ENCODE data around the gene SKIC2. TPM values are rescaled to one million over a fixed set of nuclear protein-coding genes. Genes with fewer than 3 reads are reported as not detected.

The SKIC2 gene
- total RNA-seq, 1 experiment from 2014 or later = 68.0 TPM

GRCh38 chr6:31966997-31967925, 8.3 kb downstream of the SKIC2 start:
- H3K9ac ChIP-seq (ENCODE audit: low read length) = no peak overlapping the region
- no peak overlapping the region for H3K27ac ChIP-seq (ENCODE audit: low read depth, low read length)
- DNase-seq (ENCODE audit: low read depth, low spot score) (no peak), ATAC-seq (no peak)
- no peak overlapping the region for H3K4me3 ChIP-seq (replicated peaks in 1 of 2; ENCODE audit: low read depth in 1 of 2, low read length in 2 of 2)
- no peaks in the 10 kb centered on the region for H3K27me3 ChIP-seq (ENCODE audit: insufficient read depth, low read length)
- no peak overlapping the region for H2AFZ ChIP-seq (ENCODE audit: low read depth, low read length, poor library complexity, severe bottlenecking)
- no peak overlapping the region for H3K4me2 ChIP-seq (ENCODE audit: low read length)
- peaks cover 37 to 45% of the 10 kb centered on the region in 2 experiments; a peak in 3 of 4 replicates for H3K36me3 ChIP-seq (ENCODE audit: control insufficient read depth in 1 of 2, insufficient read depth in 2 of 2, low read length in 2 of 2)
- intact Hi-C loops (cut with micrococcal nuclease) = no loop called here
- no peaks in the 10 kb centered on the region for H3K9me3 ChIP-seq (ENCODE audit: control insufficient read depth in 1 of 2, insufficient read depth in 1 of 2, low read depth in 1 of 2, low read length in 2 of 2)
- TF ChIP-seq ELF1 (IDR thresholded peaks at IDR 0.05; ENCODE audit: borderline replicate concordance, low read depth) (no peak), SIN3A (IDR thresholded peaks at IDR 0.05; ENCODE audit: low read depth) (no peak), ZFX (IDR thresholded peaks at IDR 0.05) (no peak), ATF3 (IDR thresholded peaks at IDR 0.05) (no peak), CEBPB (IDR thresholded peaks at IDR 0.05; ENCODE audit: low read depth) (no peak), SRF (IDR thresholded peaks at IDR 0.05; ENCODE audit: low read depth) (no peak), RAD21 (IDR thresholded peaks at IDR 0.05; ENCODE audit: low read depth) (no peak), ZNF274 (IDR thresholded peaks at IDR 0.05; ENCODE audit: low read depth, low read length) (no peak), POLR2A (IDR thresholded peaks at IDR 0.05; ENCODE audit: borderline replicate concordance, extremely low read depth, insufficient read depth, insufficient read length) (no peak), CTCF (IDR thresholded peaks at IDR 0.05 in 2 of 3, conservative IDR thresholded peaks at IDR 0.05 in 1 of 3; ENCODE audit: borderline replicate concordance in 1 of 3, insufficient read depth in 1 of 3, low read depth in 2 of 3, low read length in 2 of 3) (no peak), POLR2AphosphoS5 (IDR thresholded peaks at IDR 0.05; ENCODE audit: low read depth, low read length) (no peak), FOSL1 (IDR thresholded peaks at IDR 0.05; ENCODE audit: low read depth) (no peak), JUND (IDR thresholded peaks at IDR 0.05) (no peak), EZH2 (IDR thresholded peaks at IDR 0.05) (no peak)
- TF ChIP-seq, protein P1, sequence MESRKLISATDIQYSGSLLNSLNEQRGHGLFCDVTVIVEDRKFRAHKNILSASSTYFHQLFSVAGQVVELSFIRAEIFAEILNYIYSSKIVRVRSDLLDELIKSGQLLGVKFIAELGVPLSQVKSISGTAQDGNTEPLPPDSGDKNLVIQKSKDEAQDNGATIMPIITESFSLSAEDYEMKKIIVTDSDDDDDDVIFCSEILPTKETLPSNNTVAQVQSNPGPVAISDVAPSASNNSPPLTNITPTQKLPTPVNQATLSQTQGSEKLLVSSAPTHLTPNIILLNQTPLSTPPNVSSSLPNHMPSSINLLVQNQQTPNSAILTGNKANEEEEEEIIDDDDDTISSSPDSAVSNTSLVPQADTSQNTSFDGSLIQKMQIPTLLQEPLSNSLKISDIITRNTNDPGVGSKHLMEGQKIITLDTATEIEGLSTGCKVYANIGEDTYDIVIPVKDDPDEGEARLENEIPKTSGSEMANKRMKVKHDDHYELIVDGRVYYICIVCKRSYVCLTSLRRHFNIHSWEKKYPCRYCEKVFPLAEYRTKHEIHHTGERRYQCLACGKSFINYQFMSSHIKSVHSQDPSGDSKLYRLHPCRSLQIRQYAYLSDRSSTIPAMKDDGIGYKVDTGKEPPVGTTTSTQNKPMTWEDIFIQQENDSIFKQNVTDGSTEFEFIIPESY (IDR thresholded peaks at IDR 0.05; ENCODE audit: extremely low read depth, insufficient replicate concordance, low read length) = no peak
- TF ChIP-seq, protein P2, sequence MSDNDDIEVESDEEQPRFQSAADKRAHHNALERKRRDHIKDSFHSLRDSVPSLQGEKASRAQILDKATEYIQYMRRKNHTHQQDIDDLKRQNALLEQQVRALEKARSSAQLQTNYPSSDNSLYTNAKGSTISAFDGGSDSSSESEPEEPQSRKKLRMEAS (IDR thresholded peaks at IDR 0.05) = no peak
- RAD21 ChIA-PET (ENCODE audit: low non-redundant PET in 1 of 2, low total read pairs in 2 of 2, uncharacterized antibody in 2 of 2, unreplicated experiment in 2 of 2) = no interaction called here
- POLR2A ChIA-PET = interaction anchor here (1.4 kb wide), 1 partner anchor 8 kb away, joined by 3 read pairs; the partner anchor contains the start of gene SKIC2
- peaks cover 3 to 14% of the 10 kb centered on the region in 2 experiments; a peak in 3 of 4 replicates for H3K4me1 ChIP-seq (ENCODE audit: control insufficient read depth in 1 of 2, insufficient read depth in 2 of 2, low read length in 2 of 2)
- CTCF ChIA-PET = no interaction called here
- no peaks in the 10 kb centered on the region for H4K20me1 ChIP-seq (ENCODE audit: insufficient read depth)
- H3K79me2 ChIP-seq (ENCODE audit: insufficient read depth, low read length) = peaks cover 15% of the 10 kb centered on the region
- no TSS peak for BruUV-seq (replicated peaks)
- no peaks in the 10 kb centered on the region for H3K9me2 ChIP-seq (ENCODE audit: insufficient read depth)

Data from HCT116 (cell line).